GM21529 (cell line): ENCODE measurements around the gene ZNF831.

ENCODE experiments used
- ATAC-seq: cut with Tn5 transposase; IDR thresholded peaks from one replicate; pipeline ENCODE4 v1.9.1; 2021; ENCODE audit not compliant: unreplicated experiment

ZNF831 gene

DNA sequence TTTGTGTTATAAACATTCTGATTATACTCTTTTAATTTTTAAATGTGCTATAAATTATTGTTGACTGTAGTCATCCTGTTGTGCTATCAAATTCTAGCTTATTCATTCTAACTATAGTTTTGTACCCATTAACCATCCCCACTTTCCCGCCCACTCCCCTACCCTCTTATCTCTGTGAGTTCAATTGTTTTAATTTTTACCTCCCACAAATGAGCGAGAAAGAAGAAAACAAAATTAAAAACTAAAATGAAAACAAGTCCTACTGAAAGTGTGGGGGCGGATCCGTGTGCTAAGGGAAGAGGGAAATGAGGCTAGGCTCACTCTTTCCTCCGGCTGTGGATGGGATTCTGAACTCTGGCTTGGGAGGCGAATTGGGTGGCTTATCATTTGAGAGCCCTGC is 6.6 kb upstream of the ZNF831 start:
- ATAC-seq: no peak

DNA sequence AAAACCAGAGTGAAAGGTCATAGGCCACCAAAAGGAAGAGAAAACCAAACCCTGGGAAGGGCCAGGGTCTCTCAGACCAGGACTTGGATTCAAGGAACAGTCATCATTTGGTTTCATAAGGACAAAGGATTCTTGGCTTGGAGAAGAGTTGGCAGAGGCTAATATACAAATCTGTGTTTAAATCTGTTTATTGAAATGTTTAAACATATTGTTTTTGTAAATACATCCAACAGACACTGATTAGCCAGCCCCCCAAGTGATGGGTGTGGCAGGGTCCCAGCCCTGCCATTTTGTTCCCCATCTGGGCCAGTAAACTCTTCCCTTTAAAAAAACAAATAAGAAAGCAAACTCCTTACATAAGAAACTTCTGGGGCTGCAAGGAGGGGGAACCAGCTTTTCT is 6.1 kb upstream of the ZNF831 start:
- no peak for ATAC-seq

DNA sequence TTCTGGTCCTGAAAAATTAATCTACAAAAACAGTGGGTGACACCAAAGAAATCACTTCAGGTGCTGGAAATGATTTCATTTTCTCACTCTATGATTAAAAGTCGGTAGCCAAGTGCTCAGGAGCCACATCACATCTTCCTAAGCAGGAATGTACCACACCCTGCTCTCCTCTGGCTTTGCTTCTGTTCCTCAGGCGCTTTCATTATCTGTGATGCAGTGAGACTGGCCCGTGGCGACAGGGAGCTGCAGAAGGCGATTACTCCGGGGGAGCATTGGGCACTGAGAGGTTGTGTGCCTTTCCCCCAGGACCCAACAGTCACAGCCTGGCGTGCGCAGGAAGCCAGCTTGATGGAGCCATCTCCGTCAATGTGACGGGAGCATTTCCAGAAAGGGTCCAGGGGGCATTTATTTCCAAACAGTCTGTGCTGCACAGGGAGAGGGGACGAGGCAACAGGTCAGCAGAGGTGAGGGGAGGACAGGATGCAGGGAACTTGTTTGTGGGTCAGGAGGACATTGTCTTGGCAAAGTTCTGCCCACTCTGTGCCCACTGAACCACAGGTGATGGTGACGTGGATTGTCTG is 5.6 kb upstream of the ZNF831 start:
- ATAC-seq: no peak

DNA sequence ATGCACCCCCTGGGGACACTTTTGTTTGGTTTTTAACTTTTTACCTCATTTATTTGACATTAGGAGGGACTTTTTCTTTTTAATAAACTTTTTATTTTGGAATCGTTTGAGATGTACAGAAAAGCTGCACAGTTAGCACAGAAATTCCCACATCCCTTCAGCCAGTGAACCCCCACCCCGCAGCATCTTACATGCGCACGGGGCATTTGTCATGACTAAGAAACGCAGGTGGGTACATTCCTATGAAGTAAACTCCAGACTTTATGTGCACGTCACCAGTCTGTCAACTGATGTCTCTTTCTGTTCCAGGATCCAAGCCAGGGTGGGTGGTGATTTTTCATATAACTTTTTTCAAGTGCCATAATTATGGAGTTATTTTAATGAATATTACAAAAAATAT is 4.9 kb upstream of the ZNF831 start:
- no peak for ATAC-seq

DNA sequence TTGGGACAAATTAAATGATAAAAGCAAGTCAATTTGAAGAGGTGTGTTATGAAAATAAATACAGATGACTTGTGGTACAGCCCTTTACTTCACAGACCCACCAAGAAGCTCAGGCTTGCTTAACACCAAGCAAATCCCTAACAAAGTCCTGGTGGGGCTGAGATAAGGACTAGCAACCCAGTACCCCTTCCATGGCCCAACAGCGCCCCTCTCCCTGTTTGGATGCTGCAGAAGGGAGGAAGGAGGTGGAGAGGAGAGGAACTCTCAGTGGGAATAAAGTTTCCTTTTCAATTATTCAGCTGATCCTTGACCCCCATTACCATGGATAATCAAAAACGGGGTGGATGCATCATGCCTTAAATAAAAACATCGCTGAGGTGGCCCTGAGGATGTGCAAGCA is 4.5 kb upstream of the ZNF831 start:
- ATAC-seq: no peak

DNA sequence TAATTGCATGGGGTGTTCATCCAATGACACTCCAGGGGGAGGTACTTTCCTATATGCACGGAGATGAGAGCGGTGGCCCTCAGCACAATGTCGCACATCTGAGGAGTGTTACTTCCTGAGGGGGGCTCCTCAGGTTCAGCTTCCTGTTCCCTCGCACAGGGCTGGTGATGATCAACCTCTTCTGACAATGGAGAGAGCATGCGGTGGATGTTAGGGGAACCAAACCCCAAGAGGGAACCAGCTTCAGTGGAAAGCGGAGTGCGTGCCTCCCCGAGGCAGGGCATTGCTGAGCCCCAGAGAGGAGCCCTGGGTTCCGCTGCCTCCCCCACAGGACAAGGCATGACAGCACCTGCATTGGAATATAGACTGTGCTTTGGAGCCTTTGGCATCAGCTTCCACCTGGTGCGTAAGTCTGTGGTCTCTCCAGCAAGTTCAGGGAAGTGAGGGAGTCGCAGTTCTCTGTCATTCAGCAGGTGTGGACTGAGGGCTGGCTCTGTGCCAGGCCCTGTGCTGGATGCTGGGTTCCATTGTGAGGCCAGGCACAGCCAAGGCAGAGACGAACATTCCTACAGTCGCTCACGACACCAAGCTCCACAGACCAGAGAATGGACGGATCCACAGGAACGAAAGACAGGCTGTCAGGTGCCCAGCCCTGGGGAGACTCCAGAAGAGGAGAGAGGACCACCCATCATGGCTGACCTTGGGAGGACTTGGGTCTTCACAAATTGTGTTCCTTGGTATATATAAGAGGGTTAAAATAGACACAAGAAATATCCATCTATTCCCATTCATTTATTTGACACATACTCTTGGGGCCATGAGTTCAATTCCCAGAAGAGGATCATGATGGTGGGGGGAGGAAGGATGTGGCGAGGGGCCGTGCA is 3.9 kb upstream of the ZNF831 start:
- ATAC-seq: no peak

DNA sequence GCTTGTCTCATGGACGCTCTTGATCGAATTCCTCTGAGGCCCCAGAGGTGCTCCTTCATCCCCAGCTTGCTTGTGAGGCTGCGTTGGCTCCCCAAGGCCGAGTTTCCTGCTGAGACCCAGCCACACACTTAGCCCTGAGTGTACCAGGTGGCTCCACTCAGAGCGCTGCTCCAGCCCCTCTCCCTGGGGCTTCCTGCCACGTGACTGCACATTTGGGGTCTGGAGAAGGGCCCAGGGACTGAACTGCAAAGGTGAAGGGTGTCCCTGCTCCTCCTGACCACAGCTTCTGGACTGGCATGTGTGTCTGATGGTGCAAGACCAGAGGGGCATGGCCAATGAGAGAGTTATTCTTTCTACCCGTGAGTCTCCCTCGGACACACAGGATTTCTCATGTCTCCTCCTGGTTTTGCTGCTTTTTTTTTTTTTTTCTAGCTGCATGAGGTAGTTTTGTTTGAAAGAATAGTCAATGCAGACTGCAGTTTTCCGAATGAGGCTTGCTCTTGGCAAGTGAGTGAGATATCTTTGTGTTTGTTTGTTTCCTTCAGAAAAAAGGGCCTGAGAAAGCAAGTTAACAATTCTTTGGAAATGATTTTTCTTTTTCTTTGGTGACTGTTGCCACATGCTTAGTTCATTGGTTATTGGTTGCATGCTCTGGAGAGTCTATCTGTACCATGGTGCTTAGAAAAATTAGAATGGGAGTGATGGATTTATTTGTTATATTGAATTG is 3.1 kb upstream of the ZNF831 start:
- no peak for ATAC-seq

DNA sequence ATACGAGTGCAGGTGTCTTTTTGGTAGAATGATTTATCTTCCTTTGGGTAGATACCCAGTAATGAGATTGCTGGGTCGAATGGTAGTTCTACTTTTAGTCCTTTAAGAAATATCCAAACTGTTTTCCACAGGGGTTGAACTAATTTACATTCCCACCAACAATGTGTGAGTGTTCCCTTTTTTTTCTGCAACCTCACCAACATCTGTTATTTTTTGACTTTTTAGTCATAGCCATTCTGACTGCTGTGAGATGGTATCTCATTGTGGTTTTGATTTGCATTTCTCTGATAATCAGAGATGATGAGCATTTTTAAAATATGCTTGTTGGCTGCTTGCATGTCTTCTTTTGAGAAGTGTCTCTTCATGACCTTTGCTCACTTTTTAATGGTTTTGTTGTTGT is 1.9 kb upstream of the ZNF831 start:
- no peak for ATAC-seq

DNA sequence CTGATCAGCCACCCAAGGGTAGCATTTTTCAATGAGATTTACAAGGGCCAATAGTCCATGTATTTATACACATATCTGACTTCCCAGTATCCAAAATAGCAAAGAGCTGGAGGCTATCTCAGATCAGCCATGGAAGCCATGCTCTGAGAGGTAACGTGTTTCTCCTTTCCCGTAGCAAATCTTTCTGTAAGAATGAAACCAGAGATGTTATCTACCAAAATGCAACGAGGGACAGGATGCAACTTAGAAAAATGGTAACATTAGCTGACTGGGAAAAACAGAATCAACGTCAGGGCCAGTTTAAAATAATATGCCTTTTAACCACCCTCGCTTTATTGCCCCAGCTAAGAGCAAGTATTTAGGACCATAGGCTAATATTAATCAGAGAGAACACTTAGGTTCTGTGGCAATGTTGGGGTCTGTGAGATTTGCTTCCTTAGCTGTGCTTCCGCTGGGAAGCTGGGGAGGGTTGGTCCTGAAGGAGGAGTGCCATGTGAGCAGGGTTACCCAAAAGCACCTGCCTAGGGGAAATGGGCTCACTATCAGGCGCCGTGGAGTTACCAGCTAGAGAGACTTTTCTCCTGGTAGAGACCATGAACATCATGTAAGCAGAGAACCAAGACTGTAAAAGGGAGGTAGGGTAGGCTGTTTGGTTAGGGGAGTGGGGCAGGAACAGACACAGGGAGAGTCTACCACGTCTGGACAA is 1.2 kb downstream of the ZNF831 start:
- ATAC-seq: no peak

DNA sequence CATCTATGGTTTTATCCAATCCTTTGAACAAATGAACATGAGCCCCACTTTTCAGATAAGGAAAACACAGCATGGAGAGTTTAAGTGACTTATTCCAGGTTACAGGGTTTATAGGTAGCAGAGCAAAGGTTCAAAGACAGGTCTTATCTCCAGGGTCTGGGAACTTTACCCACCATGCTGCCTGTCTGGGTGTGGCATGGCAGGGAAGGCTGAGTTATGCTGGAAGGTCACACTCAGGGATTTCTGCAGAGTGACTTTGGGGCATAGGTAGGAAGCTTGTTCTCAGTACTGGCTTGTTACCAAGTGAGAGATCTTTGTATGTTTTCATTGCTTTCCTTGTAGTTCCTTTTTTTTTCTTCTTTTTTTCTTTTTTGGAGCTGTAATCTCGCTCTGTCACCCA is 1.8 kb downstream of the ZNF831 start:
- no peak for ATAC-seq

DNA sequence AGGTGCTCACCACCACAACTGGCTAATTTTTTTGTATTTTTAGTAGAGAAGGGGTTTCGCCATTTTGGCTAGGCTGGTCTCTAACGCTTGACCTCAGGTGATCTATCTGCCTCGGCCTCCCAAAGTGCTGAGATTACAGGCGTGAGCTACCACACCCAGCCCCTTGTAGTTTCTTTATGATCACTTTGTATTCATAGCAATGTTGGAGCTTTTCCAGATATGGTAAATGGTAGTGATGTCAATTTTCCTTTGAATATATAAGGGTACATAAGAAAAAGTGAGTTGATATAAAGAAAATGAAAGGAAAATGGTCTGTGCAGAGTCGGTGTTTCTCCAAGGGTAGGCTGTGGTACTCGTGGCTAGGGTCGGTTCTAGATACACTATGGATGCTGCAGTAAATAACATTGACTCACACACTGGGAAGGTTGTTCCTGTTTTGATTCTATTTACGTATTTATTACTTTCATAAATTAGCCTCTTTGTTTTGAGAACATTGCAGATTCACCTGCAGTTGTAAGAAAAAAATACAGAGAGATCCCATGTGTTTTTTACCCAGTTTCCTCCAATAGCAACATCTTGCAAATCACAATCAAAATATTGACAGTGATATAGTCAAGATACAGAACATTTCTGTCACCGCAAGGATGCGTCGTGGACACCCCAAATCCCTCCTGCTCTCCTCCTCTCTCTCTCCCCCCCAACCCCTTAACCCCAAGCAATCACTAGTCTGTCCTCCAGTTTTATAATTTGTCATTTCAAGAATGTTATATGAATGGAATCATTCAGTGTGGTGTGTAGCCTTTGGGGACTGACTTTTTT is 2.5 kb downstream of the ZNF831 start:
- ATAC-seq: no peak

DNA sequence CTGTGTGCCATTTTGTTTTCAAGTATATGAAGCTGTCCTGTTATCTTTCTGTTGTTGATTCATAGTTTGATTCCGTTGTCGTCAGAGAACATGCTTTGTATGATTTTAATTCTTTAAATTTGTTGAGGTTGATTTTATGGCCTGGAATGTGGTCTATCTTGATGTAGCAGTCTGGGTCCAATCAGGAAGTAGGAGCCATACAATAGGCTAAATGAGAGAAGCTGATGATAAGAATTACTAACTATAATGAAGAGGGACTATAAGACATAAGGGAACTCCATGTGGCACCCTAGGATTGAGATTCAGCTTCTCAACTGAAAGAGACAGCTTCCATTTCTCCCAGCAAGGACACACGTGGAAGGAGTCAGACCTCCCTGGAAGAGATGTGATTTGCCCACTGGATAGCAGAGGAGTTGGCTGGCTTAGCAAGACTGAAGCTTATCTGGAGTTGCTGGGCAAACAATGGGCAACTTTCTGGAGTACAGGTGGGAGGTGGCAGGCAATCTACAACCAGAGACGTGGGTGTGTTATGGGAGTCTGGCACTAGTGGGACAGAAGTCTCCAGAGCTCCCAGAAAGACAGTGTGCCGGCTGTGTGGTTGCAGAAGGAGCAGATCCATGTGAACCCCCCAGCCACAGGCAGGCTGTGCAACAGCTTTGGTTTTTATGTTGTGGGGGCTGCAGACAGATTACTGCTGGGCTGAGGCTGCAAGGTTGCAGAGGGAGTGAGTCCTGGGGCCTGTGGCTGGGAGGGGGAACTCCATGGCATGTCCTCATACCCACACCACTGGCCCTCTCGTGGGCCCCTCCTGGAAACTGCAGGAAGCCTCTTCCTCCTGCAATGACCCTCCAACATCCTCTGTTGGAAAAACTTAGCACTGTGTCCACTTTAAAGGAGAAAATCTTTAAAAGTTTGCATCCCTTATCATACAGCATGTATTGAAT is 7.1 kb downstream of the ZNF831 start:
- ATAC-seq: no peak

DNA sequence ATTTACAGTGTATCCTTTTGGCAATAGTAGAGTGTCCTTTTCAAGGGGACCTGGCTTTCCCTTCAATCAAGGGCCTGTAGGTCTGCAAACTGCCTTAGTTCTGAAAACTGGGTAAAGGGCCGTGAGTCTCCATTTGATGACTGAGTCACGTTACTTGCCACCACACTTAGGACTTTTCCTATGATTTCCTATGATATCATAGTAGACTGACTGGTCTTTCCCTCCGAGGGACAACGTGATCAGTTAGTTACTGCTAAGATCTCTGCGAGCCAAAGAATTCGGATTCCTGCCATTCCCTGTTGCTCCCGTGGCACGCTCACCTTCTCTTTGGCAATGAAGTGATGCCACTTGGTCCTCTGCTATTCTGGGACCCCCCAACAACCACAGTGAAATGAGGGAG is 8.4 kb downstream of the ZNF831 start:
- ATAC-seq: no peak

DNA sequence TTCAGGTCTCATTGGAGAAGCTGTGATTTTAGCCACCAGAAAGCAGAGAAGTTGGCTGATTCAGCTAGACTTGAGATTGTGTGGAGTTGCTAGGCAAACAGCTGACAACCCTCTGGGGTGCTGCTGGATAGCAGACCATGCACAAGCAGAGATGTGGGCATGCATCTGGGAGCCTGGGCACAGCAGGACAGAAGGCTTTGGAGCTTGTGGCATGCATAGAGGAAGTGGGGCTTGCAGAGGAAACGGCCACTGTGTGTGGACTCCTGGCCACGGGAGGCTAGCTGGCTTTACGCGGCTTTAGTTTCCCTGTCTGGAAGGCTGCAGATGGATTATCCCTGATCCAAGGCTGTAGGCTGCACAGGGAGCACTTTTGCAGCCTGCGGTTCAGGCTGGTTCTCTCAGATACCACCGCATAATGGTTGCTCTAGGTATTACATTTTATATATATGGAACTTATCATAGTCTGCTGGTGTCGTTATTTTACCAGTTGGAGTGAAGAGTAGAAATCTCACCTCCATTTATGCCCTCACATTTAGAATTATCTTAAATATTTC is 10.4 kb downstream of the ZNF831 start:
- no peak for ATAC-seq

DNA sequence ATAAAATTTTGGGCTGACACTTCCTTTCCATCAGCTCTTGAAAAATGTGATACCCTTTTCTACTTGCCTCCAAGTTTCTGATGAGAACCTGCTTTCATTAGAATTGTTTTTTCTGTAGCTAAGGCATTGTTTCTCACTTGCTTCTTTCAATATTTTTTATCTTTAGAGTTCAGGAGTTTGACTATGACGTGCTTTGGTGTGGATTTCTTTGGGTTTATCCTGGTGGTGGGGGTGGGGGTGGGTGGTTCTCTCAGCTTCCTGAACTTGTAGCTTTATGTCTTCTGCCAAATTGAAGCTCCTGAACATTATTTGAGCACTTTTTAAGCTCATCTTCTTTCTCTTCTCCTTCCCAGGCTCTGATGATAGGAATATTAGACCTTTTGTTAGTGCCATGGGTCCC is 11.4 kb downstream of the ZNF831 start:
- ATAC-seq: no peak

DNA sequence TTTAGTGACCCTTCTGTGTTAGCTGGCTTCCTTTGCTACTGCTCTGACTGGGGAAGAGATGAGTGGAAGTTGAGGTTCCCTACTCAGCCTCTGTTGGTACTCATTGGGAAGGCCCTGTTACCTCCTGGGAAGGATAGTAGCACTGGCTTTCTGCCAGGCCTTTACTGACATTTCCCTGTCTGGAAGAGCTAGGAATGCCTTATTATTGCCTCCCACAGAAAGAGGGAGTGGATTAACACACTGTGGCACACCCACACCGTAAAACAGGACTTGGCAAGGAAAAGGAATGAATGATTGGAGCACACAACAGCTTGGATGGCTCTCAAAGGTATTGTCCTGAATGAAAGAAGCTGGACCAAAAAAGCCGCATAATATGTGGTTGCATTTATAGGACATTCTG is 12.2 kb downstream of the ZNF831 start:
- no peak for ATAC-seq

DNA sequence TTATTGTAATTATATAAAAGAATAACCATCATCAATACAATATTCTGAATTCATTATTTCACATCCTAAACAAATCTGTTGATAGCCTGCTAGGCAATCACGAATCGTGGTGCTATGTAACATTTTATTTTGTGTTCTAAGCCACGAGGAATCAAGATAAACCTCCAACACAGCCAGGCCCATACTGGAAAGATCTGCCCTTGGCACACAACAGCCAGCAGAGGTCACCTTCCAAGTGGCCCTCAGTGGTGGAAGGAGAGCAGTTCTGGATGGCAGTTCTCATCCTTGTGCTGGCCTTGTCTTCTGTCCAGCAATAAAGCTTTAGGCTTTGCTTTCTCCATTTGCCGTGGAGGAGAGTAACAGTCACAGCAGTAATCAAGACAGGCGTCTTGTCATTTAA is 13.2 kb downstream of the ZNF831 start:
- no peak for ATAC-seq

DNA sequence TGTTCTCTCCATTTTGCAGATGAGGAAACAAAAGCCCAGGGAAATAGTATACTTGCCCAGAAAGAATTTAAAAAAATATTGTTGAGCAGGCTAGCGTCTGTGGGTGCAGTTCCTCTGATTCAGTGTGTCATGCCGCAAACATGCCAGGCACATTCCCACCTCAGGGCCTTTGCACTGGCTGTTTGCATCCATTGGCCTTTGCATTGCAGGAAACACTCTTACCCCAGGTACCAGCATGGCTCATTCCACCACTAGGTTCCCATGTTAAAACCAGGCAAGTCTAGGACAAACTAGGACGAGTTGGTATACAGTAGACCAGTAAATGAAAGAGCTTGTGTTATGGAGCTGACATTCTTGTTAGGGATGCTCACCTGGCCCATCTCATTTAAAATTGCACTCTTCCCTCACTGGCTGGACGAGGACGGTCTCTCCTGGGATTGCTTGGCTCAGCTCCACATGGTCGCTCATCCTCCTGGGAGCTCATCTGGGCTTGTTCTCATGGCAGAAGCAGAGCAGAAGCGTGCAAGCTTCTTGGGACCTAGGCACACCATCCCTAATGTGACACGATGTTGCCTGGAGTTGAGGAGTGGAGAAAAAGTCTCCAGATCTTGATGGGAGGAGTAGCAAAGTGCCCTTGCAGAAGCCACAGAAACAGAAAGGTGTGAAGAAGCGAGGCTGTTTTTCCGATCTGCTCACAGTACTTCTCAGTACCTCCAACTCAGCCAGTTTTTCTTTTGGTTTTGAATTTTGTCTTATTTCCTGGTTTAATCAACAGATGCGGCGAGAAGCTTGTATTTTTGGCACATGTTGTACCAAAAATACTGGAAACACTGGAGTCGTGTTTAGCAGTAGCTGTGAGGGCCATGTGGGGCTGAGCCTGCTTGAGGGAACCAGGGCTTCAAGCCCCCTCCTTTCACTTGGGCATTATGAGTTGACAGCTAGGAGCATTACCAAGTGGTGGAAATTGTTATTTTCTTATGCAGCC is 13.9 kb downstream of the ZNF831 start:
- no peak for ATAC-seq
